Activated CD8-positive, alpha-beta memory T cell treated with anti-CD3 and anti-CD28 coated beads, Interleukin-2, amount 10 ng/mL, durations not matched to agents 7 days and 5 days (primary cell): ENCODE data around the gene STIM1. TPM values are rescaled to one million over a fixed set of nuclear protein-coding genes. Genes with fewer than 3 reads are reported as not detected.

ENCODE experiments used
- ATAC-seq: fragments of 150-1000 bp; cut with Tn5 transposase; one replicate; pipeline ENCODE4 v1.10.0; 2021; ENCODE audit warnings: moderate library complexity
- CTCF ChIA-PET: fragments of 350-600 bp; sonication (Branson Sonifier 250); formaldehyde crosslinking; loops from one replicate; lab custom pipeline; 2021; ENCODE audit warnings: antibody characterized with exemption; lab: Charles Lee
- DNase-seq: peaks from one replicate; pipeline ENCODE4 v3.0.0-alpha.2; 2020
- H3K27ac Mint-ChIP-seq: one replicate; pipeline ENCODE4 v1.8.0; 2021; ENCODE audit warnings: mild to moderate bottlenecking, mixed read lengths
- H3K27me3 Mint-ChIP-seq: one replicate; pipeline ENCODE4 v1.8.0; 2021; ENCODE audit warnings: mixed read lengths
- H3K36me3 Mint-ChIP-seq: one replicate; pipeline ENCODE4 v1.8.0; 2021; ENCODE audit warnings: mild to moderate bottlenecking, mixed read lengths
- H3K4me1 Mint-ChIP-seq: one replicate; pipeline ENCODE4 v1.8.0; 2021; ENCODE audit warnings: mixed read lengths
- H3K4me3 Mint-ChIP-seq: one replicate; pipeline ENCODE4 v1.8.0; 2021; ENCODE audit warnings: mild to moderate bottlenecking, moderate library complexity, mixed read lengths
- H3K9me3 Mint-ChIP-seq: one replicate; pipeline ENCODE4 v1.8.0; 2022; ENCODE audit warnings: low read depth, mixed read lengths
- total RNA-seq, 2 experiments: library from RNA; stranded (reverse); gene quantifications; one replicate each; pipeline ENCODE4 v1.2.3, GENCODE V29; 2021

The STIM1 gene
- total RNA-seq, 2 experiments from 2014 or later = 83.5 to 104 TPM

DNA sequence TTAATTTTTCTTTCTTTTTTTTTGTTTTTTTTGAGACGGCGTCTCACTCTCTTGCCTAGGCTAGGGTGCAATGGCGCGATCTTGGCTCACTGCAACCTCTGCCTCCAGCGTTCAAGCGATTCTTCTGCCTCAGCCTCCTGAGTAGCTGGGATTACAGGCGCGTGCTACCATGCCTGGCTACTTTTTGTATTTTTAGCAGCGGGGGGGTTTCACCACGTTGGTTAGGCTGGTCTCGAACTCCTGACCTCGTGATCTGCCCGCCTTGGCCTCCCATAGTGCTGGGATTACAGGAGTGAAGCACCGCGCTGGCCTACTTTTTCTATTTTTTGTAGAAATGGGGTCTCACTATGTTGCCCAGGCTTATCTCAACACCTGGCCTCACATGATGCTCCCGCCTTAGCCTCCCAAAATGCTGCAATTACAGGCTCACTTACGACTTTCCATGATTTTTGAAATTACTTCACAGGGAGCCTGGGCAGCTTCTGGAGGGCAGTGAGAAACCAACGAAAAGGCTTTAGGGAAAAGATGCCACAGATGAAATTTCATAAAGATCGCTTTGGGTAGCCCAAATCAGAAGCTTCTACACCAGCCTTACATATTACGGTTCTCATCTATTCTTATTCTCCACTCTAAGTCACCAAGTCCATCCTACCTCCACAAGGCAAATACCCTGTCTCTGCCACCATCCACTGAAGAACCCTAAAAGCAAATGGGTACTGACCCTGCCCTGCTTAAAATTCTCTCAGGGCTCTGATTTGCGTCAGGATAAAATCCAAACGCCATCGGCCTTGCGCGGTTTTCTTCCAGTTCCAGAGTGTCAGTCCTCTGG is 238.3 kb downstream of the STIM1 start:
- Mint-ChIP-seq H3K4me3 (peak overlapping the region; percentile 98), H3K27me3 (no peaks in the 10 kb centered on the region), H3K36me3 (peaks cover 45% of the 10 kb centered on the region), H3K9me3 (no peaks in the 10 kb centered on the region), H3K4me1 (peaks cover 74% of the 10 kb centered on the region), H3K27ac (peak overlapping the region; percentile 97)
- CTCF ChIA-PET = interaction anchor here (1.3 kb wide), 1 partner anchor 9 kb away, joined by 3 read pairs; no protein-coding TSS in a partner anchor
- DNase-seq (no peak), ATAC-seq (no peak)

DNA sequence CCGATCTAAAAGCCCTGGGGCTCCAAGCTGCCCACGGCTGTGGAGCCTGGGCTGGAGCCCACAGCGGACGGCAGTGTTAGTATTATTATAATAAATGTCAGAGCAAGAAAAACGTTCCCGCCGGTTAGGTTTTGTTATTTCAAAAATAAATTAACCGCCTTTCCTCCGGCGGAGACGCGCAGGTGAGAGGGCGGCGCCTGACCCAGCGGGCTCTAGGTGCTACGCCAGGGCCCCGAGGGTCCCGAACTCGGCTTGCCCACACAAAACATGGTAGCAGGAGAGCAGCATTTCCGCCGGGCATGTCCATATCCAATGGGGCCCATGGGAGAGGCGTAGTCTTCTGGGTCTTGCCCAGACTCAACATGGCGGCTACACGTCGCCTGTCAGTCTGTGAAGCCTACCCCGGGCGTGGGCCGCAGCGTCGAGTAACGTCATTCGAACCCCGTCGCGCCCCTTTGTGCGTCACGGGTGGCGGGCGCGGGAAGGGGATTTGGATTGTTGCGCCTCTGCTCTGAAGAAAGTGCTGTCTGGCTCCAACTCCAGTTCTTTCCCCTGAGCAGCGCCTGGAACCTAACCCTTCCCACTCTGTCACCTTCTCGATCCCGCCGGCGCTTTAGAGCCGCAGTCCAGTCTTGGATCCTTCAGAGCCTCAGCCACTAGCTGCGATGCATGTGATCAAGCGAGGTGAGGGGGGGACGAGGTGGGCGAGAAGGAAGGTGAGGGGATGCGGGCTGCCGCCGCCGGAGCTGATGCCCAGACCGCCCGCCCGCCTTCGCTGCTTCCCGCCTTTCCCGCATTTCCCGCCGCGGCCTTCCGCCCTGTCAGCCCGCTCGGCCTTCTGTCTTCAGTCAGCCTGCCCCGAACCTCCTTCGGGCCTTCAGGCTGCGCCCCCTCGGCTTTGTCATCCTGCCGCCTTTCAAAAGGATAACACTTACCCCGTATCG is 239.2 kb downstream of the STIM1 start, which contains the start of gene RRM1:
RRM1 (plus strand) TSS at position 452 of the 944 bp plus-strand sequence; CDS start at position 666, 214 bp downstream.
- ATAC-seq (peak; percentile 94), DNase-seq (peak; percentile 97)
- Mint-ChIP-seq H3K4me3 (peak within 1 kb of the TSS; percentile 98), H3K27me3 (no peaks in the 10 kb centered on the region), H3K36me3 (peaks cover 51% of the 10 kb centered on the region), H3K27ac (peak within 1 kb of the TSS; percentile 97), H3K9me3 (no peaks in the 10 kb centered on the region), H3K4me1 (peaks cover 77% of the 10 kb centered on the region)
- CTCF ChIA-PET = interaction anchor here (1.3 to 3.0 kb wide), 5 partner anchors 10 to 254 kb away, joined by 3 to 13 read pairs (median 4); partner anchors contain the start of genes RHOG and STIM1

DNA sequence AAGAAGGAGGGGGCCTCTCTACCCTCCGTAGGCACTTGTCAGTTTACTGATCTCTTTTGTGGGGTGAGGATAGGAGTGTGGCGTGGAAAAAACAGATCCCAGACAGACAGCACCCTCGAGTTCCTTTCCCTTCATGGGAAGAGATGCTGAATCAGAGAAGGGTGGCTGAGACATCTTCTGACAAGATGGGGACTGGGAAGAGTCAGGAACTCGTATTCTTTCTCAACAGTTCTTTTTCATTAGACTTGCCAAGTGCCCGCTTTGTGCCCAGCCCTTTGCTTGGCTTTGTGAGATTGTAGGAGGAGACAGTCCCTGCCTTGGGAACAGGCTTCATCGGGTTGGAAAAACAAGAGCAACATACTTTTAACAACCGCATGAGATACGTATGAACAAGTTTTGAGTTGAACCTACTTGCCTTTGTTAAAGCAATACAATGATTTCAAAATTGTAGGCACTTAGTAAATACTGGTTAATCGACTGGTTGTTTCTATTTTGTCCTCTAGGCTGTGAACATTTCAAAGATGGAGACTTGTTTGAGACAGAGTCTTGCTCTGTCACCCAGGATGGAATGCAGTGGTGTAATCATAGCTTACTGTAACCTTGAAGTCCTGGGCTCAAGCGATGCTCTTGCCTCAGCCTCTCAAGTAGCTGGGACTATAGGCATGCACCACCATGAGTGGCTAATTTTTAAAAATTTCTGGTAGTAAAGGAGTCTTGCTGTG is 240.2 kb downstream of the STIM1 start:
- DNase-seq = no peak
- ATAC-seq = no peak
- CTCF ChIA-PET = interaction anchor here (0.9 to 3.0 kb wide), 5 partner anchors 22 to 287 kb away, joined by 3 to 13 read pairs (median 4); partner anchors contain the start of genes RHOG and STIM1
- H3K4me1 Mint-ChIP-seq = peaks cover 76% of the 10 kb centered on the region
- H3K36me3 Mint-ChIP-seq = peaks cover 50% of the 10 kb centered on the region
- peak overlapping the region; percentile 98 for H3K4me3 Mint-ChIP-seq
- peak overlapping the region; percentile 97 for H3K27ac Mint-ChIP-seq
- no peaks in the 10 kb centered on the region for H3K27me3 Mint-ChIP-seq
- H3K9me3 Mint-ChIP-seq = no peaks in the 10 kb centered on the region

DNA sequence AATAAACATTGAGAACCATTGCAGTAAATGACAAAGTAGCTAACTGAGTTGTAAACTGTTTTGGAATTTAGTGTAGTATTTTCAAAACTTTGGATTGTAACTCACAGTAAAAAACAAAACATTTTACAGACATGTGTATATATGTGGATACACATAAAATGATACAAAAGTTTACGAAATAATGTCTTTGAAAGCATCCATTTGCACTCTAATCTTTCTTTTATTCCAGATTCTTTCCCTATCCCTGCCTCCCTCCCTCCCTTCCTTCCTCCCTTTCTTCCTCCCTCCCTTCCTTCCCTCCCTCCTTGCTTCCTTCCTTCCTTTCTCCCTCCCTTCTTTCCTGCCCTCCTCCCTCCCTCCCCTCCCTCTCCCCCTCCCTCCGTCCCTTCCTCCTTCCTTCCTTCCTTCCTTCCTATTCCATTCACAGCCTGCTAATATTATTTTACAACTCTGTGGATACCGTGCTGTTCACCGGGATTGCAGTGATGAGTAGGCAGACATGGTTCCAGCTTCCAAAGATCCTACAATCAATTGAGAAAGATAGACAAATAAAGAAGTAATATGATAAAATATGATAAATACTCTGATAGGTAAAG is 242.7 kb downstream of the STIM1 start:
- CTCF ChIA-PET = interaction anchor here (0.7 to 2.2 kb wide), 4 partner anchors 25 to 275 kb away, joined by 3 to 8 read pairs (median 3); partner anchors contain the start of gene RHOG
- H3K36me3 Mint-ChIP-seq = peaks cover 54% of the 10 kb centered on the region
- H3K27me3 Mint-ChIP-seq = no peaks in the 10 kb centered on the region
- peaks cover 64% of the 10 kb centered on the region for H3K4me1 Mint-ChIP-seq
- H3K9me3 Mint-ChIP-seq = no peaks in the 10 kb centered on the region
- no peak overlapping the region for H3K4me3 Mint-ChIP-seq
- no peak for DNase-seq
- no peak overlapping the region for H3K27ac Mint-ChIP-seq
- ATAC-seq = no peak

DNA sequence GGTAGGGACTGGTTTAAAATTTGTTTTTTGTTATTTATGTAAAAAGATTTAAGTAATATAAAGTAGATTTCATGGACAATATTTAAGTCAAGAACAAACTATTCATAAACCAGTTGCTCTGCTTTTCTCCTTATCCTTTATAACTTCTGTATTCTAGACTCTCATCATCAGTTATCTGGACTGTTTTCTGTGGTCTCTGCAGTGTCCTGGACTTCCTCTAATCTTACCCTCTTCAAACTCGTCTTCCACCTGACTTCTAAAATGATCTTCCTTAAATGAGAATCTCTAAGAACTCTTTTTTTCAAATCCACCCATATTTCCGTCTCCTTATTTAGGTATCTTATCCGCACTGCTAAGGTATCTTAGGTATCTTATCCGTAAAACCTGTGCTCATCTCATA is 247.2 kb downstream of the STIM1 start:
- no peak overlapping the region for H3K27ac Mint-ChIP-seq
- H3K9me3 Mint-ChIP-seq = no peaks in the 10 kb centered on the region
- peaks cover 57% of the 10 kb centered on the region for H3K36me3 Mint-ChIP-seq
- CTCF ChIA-PET = no interaction called here
- H3K4me3 Mint-ChIP-seq = no peak overlapping the region
- H3K4me1 Mint-ChIP-seq = peaks cover 47% of the 10 kb centered on the region
- H3K27me3 Mint-ChIP-seq = no peaks in the 10 kb centered on the region
- DNase-seq (no peak), ATAC-seq (no peak)

DNA sequence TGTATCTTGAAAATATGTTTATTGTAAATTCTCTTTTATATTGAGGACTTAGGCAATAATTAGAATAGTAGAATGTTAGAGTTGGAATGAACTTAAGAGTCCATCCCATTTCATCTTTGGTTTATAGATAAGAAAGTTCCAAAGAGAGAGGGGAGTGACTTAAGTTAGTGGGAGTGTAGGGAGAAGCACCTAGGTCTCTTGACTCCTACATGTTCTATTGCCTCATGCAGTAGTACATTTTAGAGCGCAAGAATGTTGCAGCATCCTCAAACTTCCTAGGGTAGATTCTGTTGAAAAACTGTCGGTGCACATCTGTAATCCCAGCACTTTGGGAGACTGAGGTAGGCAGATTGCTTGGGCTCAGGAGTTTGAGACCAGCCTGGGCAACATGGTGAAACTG is 247.8 kb downstream of the STIM1 start:
- peaks cover 45% of the 10 kb centered on the region for H3K4me1 Mint-ChIP-seq
- H3K27ac Mint-ChIP-seq = no peak overlapping the region
- no peaks in the 10 kb centered on the region for H3K9me3 Mint-ChIP-seq
- peaks cover 60% of the 10 kb centered on the region for H3K36me3 Mint-ChIP-seq
- DNase-seq (no peak), ATAC-seq (no peak)
- CTCF ChIA-PET = no interaction called here
- H3K4me3 Mint-ChIP-seq = no peak overlapping the region
- H3K27me3 Mint-ChIP-seq = no peaks in the 10 kb centered on the region

DNA sequence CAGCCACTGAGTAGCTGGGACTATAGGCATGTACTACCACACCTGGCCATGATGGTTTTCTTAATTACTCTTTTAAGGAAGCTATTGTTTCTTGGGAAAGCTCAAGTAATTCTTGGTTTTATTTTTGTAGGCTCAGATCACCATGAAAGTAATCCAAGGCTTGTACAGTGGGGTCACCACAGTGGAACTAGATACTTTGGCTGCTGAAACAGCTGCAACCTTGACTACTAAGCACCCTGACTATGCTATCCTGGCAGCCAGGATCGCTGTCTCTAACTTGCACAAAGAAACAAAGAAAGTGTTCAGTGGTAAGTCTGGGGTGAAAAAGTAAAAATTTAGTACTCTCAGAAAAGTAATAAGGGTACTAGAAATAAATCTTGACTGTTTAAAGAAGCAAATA is 250.5 kb downstream of the STIM1 start:
- no peak for ATAC-seq
- H3K4me1 Mint-ChIP-seq = peaks cover 22% of the 10 kb centered on the region
- CTCF ChIA-PET = interaction anchor here (1.3 kb wide), 1 partner anchor 9 kb away, joined by 3 read pairs; no protein-coding TSS in a partner anchor
- no peak overlapping the region for H3K27ac Mint-ChIP-seq
- no peak overlapping the region for H3K4me3 Mint-ChIP-seq
- no peak for DNase-seq
- peaks cover 51% of the 10 kb centered on the region for H3K36me3 Mint-ChIP-seq
- no peaks in the 10 kb centered on the region for H3K9me3 Mint-ChIP-seq
- no peaks in the 10 kb centered on the region for H3K27me3 Mint-ChIP-seq

DNA sequence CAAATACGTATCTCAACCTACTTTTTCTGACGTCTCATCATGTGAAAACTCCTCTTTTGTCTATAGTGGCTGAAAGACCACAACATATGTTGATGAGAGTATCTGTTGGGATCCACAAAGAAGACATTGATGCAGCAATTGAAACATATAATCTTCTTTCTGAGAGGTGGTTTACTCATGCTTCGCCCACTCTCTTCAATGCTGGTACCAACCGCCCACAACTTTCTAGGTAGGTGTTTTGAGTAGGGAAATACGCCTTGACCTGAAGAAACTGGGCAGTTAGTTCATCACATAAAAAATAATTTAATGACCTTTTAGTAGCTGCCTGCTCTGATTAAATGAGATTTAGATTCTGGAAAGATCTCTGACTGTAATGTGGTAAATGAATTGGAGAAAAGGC is 256.4 kb downstream of the STIM1 start:
- DNase-seq (no peak), ATAC-seq (no peak)
- H3K27ac Mint-ChIP-seq = no peak overlapping the region

DNA sequence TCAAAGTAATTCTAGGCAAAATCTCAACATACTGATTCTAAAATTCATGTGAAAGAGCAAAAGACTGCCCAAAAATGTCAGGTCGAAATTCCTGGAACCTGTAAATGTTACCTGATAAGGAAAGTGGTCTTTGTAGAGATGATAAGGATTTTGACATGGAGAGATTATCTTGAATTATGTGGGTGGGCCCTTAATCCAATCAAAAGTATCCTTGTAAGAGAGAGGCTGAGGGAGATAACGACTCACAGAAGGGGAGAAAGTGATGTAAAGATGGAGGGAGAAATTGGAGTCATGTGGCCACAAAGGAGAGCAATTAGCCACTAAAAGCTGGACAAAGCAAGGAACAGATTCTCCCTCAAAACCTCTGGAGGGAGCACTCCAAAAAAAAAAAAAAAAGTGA is 259.7 kb downstream of the STIM1 start:
- DNase-seq (no peak), ATAC-seq (no peak)
- CTCF ChIA-PET = no interaction called here
- no peak overlapping the region for H3K4me3 Mint-ChIP-seq
- no peak overlapping the region for H3K27ac Mint-ChIP-seq
- no peaks in the 10 kb centered on the region for H3K9me3 Mint-ChIP-seq
- H3K27me3 Mint-ChIP-seq = no peaks in the 10 kb centered on the region
- peaks cover 18% of the 10 kb centered on the region for H3K4me1 Mint-ChIP-seq
- H3K36me3 Mint-ChIP-seq = peaks cover 63% of the 10 kb centered on the region

More for the DNA sequence above, 256.4 kb downstream of the STIM1 start:
- Mint-ChIP-seq H3K4me3 (no peak overlapping the region), H3K9me3 (no peaks in the 10 kb centered on the region), H3K27me3 (no peaks in the 10 kb centered on the region), H3K36me3 (peaks cover 54% of the 10 kb centered on the region), H3K4me1 (peaks cover 10% of the 10 kb centered on the region)
- CTCF ChIA-PET = no interaction called here

DNA sequence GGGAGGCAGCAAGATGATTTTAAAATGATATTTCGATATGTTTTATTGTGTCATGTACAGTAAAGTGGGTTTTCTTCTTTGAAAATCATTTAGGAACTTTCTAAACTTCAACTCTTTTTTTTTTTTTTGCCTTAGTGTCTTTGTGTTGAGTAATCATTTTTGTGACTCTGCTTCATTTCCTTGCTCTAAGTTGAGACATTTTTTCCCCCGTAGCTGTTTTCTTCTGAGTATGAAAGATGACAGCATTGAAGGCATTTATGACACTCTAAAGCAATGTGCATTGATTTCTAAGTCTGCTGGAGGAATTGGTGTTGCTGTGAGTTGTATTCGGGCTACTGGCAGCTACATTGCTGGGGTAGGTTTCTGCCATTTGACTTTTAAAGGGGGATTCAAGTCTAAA is 262.6 kb downstream of the STIM1 start:
- Mint-ChIP-seq H3K27me3 (no peaks in the 10 kb centered on the region), H3K27ac (peak overlapping the region; percentile 33), H3K4me1 (peaks cover 18% of the 10 kb centered on the region), H3K4me3 (no peak overlapping the region), H3K36me3 (peaks cover 66% of the 10 kb centered on the region), H3K9me3 (no peaks in the 10 kb centered on the region)
- ATAC-seq (no peak), DNase-seq (no peak)
- CTCF ChIA-PET = no interaction called here

DNA sequence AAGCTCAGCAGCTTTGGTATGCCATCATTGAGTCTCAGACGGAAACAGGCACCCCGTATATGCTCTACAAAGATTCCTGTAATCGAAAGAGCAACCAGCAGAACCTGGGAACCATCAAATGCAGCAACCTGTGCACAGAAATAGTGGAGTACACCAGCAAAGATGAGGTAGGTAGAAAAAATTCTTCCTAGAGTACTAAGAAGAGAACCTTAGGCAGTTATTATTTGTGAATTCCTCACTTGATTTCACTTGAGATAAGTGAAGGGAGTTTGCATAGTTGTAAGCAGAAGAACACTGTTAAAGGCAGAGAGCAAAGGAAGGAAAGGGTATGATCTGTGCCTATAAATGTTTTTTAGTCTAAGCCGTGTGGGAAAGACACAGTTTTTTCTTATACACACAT is 267.8 kb downstream of the STIM1 start:
- Mint-ChIP-seq H3K27ac (no peak overlapping the region), H3K27me3 (no peaks in the 10 kb centered on the region), H3K4me3 (no peak overlapping the region), H3K4me1 (peaks cover 1% of the 10 kb centered on the region), H3K36me3 (peaks cover 81% of the 10 kb centered on the region), H3K9me3 (no peaks in the 10 kb centered on the region)
- CTCF ChIA-PET = no interaction called here
- DNase-seq = no peak
- ATAC-seq = no peak

DNA sequence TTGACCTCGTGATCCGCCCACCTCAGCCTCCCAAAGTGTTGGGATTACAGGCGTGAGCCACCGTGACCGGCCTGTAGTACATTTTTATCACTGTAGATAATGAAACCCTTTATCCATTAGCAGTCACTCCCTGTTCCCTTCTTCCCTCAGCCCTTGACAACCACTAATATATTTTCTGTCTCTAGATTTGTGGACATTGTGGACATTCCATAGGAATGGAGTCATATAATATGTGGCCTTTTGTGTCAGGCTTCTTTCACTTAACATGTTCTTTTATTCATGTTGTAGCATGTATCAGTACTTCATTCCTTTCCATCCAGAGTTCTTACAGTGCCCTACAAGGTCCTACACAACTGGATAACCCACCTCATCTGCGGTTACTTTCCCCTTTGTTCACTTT is 269.7 kb downstream of the STIM1 start:
- H3K27ac Mint-ChIP-seq = no peak overlapping the region
- peaks cover 76% of the 10 kb centered on the region for H3K36me3 Mint-ChIP-seq
- H3K9me3 Mint-ChIP-seq = no peaks in the 10 kb centered on the region
- ATAC-seq (no peak), DNase-seq (no peak)
- H3K4me3 Mint-ChIP-seq = no peak overlapping the region
- no peaks in the 10 kb centered on the region for H3K27me3 Mint-ChIP-seq
- CTCF ChIA-PET = no interaction called here
- no peaks in the 10 kb centered on the region for H3K4me1 Mint-ChIP-seq
